GM23338 (cell line): Measurements from ENCODE around the gene NCBP1. TPM values are rescaled to one million over a fixed set of nuclear protein-coding genes. Genes with fewer than 3 reads are reported as not detected.

ENCODE experiments used
- ATAC-seq: fragments of 200-7000 bp; cut with Tn5 transposase; 3 replicates; pipeline ENCODE4 v1.9.1; 2020
- DNase-seq: peaks from one replicate; pipeline ENCODE4 v3.0.0-alpha.2; 2015; ENCODE audit warnings: low spot score
- H2AFZ ChIP-seq: fragments of 200-600 bp; sonication (generic); 2 replicates; pipeline ENCODE4 v1.8.0; 2016; ENCODE audit warnings: antibody characterized with exemption, mild to moderate bottlenecking, moderate library complexity
- H3F3A ChIP-seq: fragments of 200-600 bp; sonication (generic); replicated peaks from 2 replicates; pipeline ENCODE4 v1.8.0; 2017; ENCODE audit warnings: antibody characterized with exemption, mixed run types, low read depth
- H3K27ac ChIP-seq: fragments of 200-600 bp; sonication (generic); 2 replicates; pipeline ENCODE4 v1.6.1; 2016; ENCODE audit warnings: low read depth
- H3K27me3 ChIP-seq: fragments of 200-600 bp; sonication (generic); 2 replicates; pipeline ENCODE4 v1.8.0; 2016; ENCODE audit warnings: mild to moderate bottlenecking, mixed run types, moderate library complexity; ENCODE audit not compliant: insufficient read depth
- H3K36me3 ChIP-seq: fragments of 200-600 bp; sonication (generic); 2 replicates; pipeline ENCODE4 v1.8.0; 2016; ENCODE audit warnings: mild to moderate bottlenecking; ENCODE audit not compliant: insufficient read depth
- H3K4me1 ChIP-seq: fragments of 200-600 bp; sonication (generic); 2 replicates; pipeline ENCODE4 v1.8.0; 2016; ENCODE audit warnings: mild to moderate bottlenecking, moderate library complexity; ENCODE audit not compliant: insufficient read depth
- H3K4me2 ChIP-seq: fragments of 200-600 bp; sonication (generic); 2 replicates; pipeline ENCODE4 v1.7.1; 2017; ENCODE audit warnings: mixed run types
- H3K4me3 ChIP-seq: fragments of 200-600 bp; sonication (generic); 2 replicates; pipeline ENCODE4 v1.6.1; 2016; ENCODE audit warnings: mixed run types
- H3K79me2 ChIP-seq: fragments of 200-600 bp; sonication (generic); replicated peaks from 2 replicates; pipeline ENCODE4 v1.8.0; 2017; ENCODE audit warnings: mild to moderate bottlenecking; ENCODE audit not compliant: insufficient read depth
- H3K9me2 ChIP-seq: fragments of 200-600 bp; sonication (generic); 2 replicates; pipeline ENCODE4 v1.8.0; 2017; ENCODE audit not compliant: insufficient read depth
- H4K20me1 ChIP-seq: fragments of 200-600 bp; sonication (generic); replicated peaks from 2 replicates; pipeline ENCODE4 v1.8.0; 2017; ENCODE audit warnings: mild to moderate bottlenecking; ENCODE audit not compliant: insufficient read depth
- H3K27ac Mint-ChIP-seq: 2 replicates; pipeline ENCODE4 v1.8.0; 2020; ENCODE audit warnings: inconsistent platforms, mild to moderate bottlenecking, moderate library complexity, mixed read lengths
- H3K27me3 Mint-ChIP-seq: 3 replicates; pipeline ENCODE4 v1.8.0; 2022; ENCODE audit warnings: low read depth, mild to moderate bottlenecking, moderate library complexity, mixed read lengths, inconsistent platforms; ENCODE audit not compliant: insufficient read depth, poor library complexity
- H3K36me3 Mint-ChIP-seq: 3 replicates; pipeline ENCODE4 v1.8.0; 2021; ENCODE audit warnings: low read depth, mild to moderate bottlenecking, inconsistent platforms, moderate library complexity, mixed read lengths
- H3K4me1 Mint-ChIP-seq: 3 replicates; pipeline ENCODE4 v1.8.0; 2020; ENCODE audit warnings: mild to moderate bottlenecking, inconsistent platforms, mixed read lengths
- H3K4me3 Mint-ChIP-seq: 3 replicates; pipeline ENCODE4 v1.8.0; 2021; ENCODE audit warnings: moderate library complexity, mild to moderate bottlenecking, inconsistent platforms, mixed read lengths
- H3K9me3 Mint-ChIP-seq: 3 replicates; pipeline ENCODE4 v1.8.0; 2020; ENCODE audit warnings: moderate library complexity, mild to moderate bottlenecking, inconsistent platforms, mixed read lengths
- CREB1 ChIP-seq: fragments of 250-450 bp; sonication (Bioruptor Pico); IDR thresholded peaks from 2 replicates; pipeline ENCODE4 v1.5.0; 2020; ENCODE audit warnings: low read depth, mild to moderate bottlenecking, moderate library complexity
- EZH2 ChIP-seq: fragments of 200-600 bp; sonication (generic); IDR thresholded peaks from one replicate; pipeline ENCODE4 v1.8.0; 2017; ENCODE audit warnings: antibody characterized with exemption, mild to moderate bottlenecking, low read depth; ENCODE audit not compliant: unreplicated experiment
- EZH2phosphoT487 ChIP-seq: fragments of 200-600 bp; sonication (generic); IDR thresholded peaks from one replicate; pipeline ENCODE4 v1.8.1; 2018; ENCODE audit warnings: antibody characterized with exemption; ENCODE audit not compliant: unreplicated experiment
- JUNB ChIP-seq: IDR thresholded peaks from one replicate; pipeline ENCODE4 v1.6.1; 2016; ENCODE audit warnings: antibody characterized with exemption; ENCODE audit not compliant: unreplicated experiment
- NANOG ChIP-seq: IDR thresholded peaks from 2 replicates; pipeline ENCODE4 v1.6.1; 2016; ENCODE audit warnings: antibody characterized with exemption, borderline replicate concordance
- POLR2AphosphoS5 ChIP-seq: IDR thresholded peaks from 2 replicates; pipeline ENCODE4 v1.6.1; 2016; ENCODE audit warnings: antibody characterized with exemption, low read depth
- REST ChIP-seq: IDR thresholded peaks from one replicate; pipeline ENCODE4 v1.6.1; 2018; ENCODE audit warnings: antibody characterized with exemption; ENCODE audit not compliant: unreplicated experiment
- STAT1 ChIP-seq: IDR thresholded peaks from one replicate; pipeline ENCODE4 v1.6.1; 2016; ENCODE audit warnings: antibody characterized with exemption; ENCODE audit not compliant: unreplicated experiment
- ZNF114 ChIP-seq: fragments of 250-450 bp; sonication (Bioruptor Pico); IDR thresholded peaks from 2 replicates; pipeline ENCODE4 v1.5.0; 2020; ENCODE audit warnings: mild to moderate bottlenecking, moderate library complexity
- ZNF331 ChIP-seq: fragments of 250-450 bp; sonication (Bioruptor Pico); IDR thresholded peaks from 2 replicates; pipeline ENCODE4 v1.5.0; 2020; ENCODE audit warnings: low read depth, mild to moderate bottlenecking, moderate library complexity
- polyA plus RNA-seq: library from polyadenylated mRNA; unstranded; fragments of >200 nt; fragmentation: Nextera tagmentation; extraction: Ambion mirVana; gene quantifications from 2 replicates; pipeline ENCODE4 v1.2.1, GENCODE V29; 2016
- total RNA-seq: library from RNA; depleted of rRNA; stranded (reverse); fragments of >200 nt; shearing (Covaris generic); gene quantifications from 2 replicates; pipeline ENCODE4 v1.2.3, GENCODE V29; 2014
- TF ChIP-seq, protein P1 (sequence below), 2 experiments: fragments of 200-600 bp in 1 of 2; sonication (generic) in 1 of 2; conservative IDR thresholded peaks; 2 replicates each; pipeline versions ENCODE4 v1.5.1 to v1.6.1; 2016 to 2017; ENCODE audit warnings: antibody characterized with exemption in 2 of 2, low read depth in 2 of 2, mild to moderate bottlenecking in 2 of 2, moderate library complexity in 1 of 2
- TF ChIP-seq, protein P2 (sequence below): IDR thresholded peaks from 2 replicates; pipeline ENCODE4 v1.6.1; 2016; ENCODE audit warnings: antibody characterized with exemption
- TF ChIP-seq, protein P3 (sequence below): fragments of 250-450 bp; sonication (Bioruptor Pico); IDR thresholded peaks from 2 replicates; pipeline ENCODE4 v1.5.0; 2020; ENCODE audit warnings: mild to moderate bottlenecking, moderate library complexity

The NCBP1 gene
- total and polyA plus RNA-seq, 2 experiments from 2014 or later = 43.9 to 60.2 TPM

DNA sequence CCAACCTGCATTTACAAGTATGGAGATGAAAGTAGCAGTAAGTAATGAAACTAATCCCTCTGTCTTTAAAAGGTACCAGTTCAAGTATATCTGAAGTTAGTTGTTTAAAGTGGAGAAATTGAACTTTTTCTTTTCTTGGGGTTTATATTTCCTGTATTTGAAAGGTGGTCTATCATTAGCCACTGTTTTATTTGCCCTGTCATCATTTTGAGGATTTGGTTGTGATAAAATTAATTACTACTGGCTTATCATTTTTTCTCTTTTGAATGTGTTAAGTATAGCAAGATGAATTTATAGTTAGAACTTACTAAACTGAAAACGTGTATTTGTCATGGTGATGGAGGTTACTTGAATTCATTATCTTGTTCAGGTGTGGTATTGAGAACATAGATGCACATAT, 25.1 kb downstream of the NCBP1 start:
- Mint-ChIP-seq H3K4me1 (no peaks in the 10 kb centered on the region), H3K27ac (no peak overlapping the region), H3K36me3 (peaks cover 78% of the 10 kb centered on the region), H3K27me3 (peaks cover 2% of the 10 kb centered on the region), H3K9me3 (no peaks in the 10 kb centered on the region), H3K4me3 (no peak overlapping the region)
- H3K4me3 ChIP-seq = no peak overlapping the region
- H3K27me3 ChIP-seq = no peaks in the 10 kb centered on the region
- H3K4me1 ChIP-seq = no peaks in the 10 kb centered on the region
- no peak overlapping the region for H3K4me2 ChIP-seq
- no peaks in the 10 kb centered on the region for H3K9me2 ChIP-seq
- H2AFZ ChIP-seq = no peak overlapping the region
- ATAC-seq (no peak), DNase-seq (no peak)
- peaks cover 79% of the 10 kb centered on the region for H3K36me3 ChIP-seq
- H3F3A ChIP-seq = no peaks in the 10 kb centered on the region
- TF ChIP-seq, protein P1, sequence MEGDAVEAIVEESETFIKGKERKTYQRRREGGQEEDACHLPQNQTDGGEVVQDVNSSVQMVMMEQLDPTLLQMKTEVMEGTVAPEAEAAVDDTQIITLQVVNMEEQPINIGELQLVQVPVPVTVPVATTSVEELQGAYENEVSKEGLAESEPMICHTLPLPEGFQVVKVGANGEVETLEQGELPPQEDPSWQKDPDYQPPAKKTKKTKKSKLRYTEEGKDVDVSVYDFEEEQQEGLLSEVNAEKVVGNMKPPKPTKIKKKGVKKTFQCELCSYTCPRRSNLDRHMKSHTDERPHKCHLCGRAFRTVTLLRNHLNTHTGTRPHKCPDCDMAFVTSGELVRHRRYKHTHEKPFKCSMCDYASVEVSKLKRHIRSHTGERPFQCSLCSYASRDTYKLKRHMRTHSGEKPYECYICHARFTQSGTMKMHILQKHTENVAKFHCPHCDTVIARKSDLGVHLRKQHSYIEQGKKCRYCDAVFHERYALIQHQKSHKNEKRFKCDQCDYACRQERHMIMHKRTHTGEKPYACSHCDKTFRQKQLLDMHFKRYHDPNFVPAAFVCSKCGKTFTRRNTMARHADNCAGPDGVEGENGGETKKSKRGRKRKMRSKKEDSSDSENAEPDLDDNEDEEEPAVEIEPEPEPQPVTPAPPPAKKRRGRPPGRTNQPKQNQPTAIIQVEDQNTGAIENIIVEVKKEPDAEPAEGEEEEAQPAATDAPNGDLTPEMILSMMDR (conservative IDR thresholded peaks at IDR 0.05; ENCODE audit: low read depth in 2 of 2) = no peak
- TF ChIP-seq ZNF331 (CRISPR knock-in tag) = no peak
- TF ChIP-seq CREB1 = no peak
- no peak for TF ChIP-seq EZH2
- TF ChIP-seq POLR2AphosphoS5 = no peak
- TF ChIP-seq, protein P2, sequence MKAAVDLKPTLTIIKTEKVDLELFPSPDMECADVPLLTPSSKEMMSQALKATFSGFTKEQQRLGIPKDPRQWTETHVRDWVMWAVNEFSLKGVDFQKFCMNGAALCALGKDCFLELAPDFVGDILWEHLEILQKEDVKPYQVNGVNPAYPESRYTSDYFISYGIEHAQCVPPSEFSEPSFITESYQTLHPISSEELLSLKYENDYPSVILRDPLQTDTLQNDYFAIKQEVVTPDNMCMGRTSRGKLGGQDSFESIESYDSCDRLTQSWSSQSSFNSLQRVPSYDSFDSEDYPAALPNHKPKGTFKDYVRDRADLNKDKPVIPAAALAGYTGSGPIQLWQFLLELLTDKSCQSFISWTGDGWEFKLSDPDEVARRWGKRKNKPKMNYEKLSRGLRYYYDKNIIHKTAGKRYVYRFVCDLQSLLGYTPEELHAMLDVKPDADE = no peak
- TF ChIP-seq STAT1 = no peak
- no peak for TF ChIP-seq REST
- TF ChIP-seq, protein P3, sequence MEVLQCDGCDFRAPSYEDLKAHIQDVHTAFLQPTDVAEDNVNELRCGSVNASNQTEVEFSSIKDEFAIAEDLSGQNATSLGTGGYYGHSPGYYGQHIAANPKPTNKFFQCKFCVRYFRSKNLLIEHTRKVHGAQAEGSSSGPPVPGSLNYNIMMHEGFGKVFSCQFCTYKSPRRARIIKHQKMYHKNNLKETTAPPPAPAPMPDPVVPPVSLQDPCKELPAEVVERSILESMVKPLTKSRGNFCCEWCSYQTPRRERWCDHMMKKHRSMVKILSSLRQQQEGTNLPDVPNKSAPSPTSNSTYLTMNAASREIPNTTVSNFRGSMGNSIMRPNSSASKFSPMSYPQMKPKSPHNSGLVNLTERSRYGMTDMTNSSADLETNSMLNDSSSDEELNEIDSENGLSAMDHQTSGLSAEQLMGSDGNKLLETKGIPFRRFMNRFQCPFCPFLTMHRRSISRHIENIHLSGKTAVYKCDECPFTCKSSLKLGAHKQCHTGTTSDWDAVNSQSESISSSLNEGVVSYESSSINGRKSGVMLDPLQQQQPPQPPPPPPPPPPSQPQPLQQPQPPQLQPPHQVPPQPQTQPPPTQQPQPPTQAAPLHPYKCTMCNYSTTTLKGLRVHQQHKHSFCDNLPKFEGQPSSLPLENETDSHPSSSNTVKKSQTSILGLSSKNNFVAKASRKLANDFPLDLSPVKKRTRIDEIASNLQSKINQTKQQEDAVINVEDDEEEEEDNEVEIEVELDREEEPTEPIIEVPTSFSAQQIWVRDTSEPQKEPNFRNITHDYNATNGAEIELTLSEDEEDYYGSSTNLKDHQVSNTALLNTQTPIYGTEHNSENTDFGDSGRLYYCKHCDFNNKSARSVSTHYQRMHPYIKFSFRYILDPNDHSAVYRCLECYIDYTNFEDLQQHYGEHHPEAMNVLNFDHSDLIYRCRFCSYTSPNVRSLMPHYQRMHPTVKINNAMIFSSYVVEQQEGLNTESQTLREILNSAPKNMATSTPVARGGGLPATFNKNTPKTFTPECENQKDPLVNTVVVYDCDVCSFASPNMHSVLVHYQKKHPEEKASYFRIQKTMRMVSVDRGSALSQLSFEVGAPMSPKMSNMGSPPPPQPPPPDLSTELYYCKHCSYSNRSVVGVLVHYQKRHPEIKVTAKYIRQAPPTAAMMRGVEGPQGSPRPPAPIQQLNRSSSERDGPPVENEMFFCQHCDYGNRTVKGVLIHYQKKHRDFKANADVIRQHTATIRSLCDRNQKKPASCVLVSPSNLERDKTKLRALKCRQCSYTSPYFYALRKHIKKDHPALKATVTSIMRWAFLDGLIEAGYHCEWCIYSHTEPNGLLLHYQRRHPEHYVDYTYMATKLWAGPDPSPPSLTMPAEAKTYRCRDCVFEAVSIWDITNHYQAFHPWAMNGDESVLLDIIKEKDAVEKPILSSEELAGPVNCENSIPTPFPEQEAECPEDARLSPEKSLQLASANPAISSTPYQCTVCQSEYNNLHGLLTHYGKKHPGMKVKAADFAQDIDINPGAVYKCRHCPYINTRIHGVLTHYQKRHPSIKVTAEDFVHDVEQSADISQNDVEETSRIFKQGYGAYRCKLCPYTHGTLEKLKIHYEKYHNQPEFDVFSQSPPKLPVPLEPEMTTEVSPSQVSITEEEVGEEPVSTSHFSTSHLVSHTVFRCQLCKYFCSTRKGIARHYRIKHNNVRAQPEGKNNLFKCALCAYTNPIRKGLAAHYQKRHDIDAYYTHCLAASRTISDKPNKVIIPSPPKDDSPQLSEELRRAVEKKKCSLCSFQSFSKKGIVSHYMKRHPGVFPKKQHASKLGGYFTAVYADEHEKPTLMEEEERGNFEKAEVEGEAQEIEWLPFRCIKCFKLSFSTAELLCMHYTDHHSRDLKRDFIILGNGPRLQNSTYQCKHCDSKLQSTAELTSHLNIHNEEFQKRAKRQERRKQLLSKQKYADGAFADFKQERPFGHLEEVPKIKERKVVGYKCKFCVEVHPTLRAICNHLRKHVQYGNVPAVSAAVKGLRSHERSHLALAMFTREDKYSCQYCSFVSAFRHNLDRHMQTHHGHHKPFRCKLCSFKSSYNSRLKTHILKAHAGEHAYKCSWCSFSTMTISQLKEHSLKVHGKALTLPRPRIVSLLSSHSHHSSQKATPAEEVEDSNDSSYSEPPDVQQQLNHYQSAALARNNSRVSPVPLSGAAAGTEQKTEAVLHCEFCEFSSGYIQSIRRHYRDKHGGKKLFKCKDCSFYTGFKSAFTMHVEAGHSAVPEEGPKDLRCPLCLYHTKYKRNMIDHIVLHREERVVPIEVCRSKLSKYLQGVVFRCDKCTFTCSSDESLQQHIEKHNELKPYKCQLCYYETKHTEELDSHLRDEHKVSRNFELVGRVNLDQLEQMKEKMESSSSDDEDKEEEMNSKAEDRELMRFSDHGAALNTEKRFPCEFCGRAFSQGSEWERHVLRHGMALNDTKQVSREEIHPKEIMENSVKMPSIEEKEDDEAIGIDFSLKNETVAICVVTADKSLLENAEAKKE (CRISPR knock-in tag) = no peak
- TF ChIP-seq EZH2phosphoT487 = no peak
- TF ChIP-seq ZNF114 = no peak
- TF ChIP-seq JUNB = no peak
- no peak for TF ChIP-seq NANOG
- 0 out of 2 replicates have a peak, but pooled peaks cover 3% of the 10 kb centered on the region for H4K20me1 ChIP-seq
- no peaks in the 10 kb centered on the region for H3K79me2 ChIP-seq
- H3K27ac ChIP-seq = no peak overlapping the region
